SK-N-MC (cell line): Measurements from ENCODE around the gene ZNF343.
"Not testable (repeated sequence)": the region's sequence is repeated elsewhere in the genome, so short reads cannot be mapped to it uniquely, and the experiment has no call there.

Source experiments
- DNase-seq: peaks from one replicate; pipeline ENCODE4 v3.0.0-alpha.2; 2011; ENCODE audit warnings: low read depth, low spot score
- H3K27ac ChIP-seq: fragments of 200-600 bp; sonication (generic); 2 replicates; pipeline ENCODE4 v1.5.1; 2016; ENCODE audit warnings: mixed run types
- H3K36me3 ChIP-seq: fragments of 200-600 bp; sonication (generic); 2 replicates; pipeline ENCODE4 v1.6.1; 2017; ENCODE audit warnings: antibody characterized with exemption, low read length, mixed read lengths; ENCODE audit not compliant: insufficient read depth
- H3K4me3 ChIP-seq: fragments of 200-600 bp; sonication (generic); 2 replicates; pipeline ENCODE4 v1.5.1; 2016
- H3K9ac ChIP-seq: fragments of 200-600 bp; sonication (generic); 2 replicates; pipeline ENCODE4 v1.8.0; 2017; ENCODE audit warnings: mixed run types, mixed read lengths; ENCODE audit not compliant: insufficient read length
- H3K9me3 ChIP-seq: fragments of 200-600 bp; sonication (generic); 2 replicates; pipeline ENCODE4 v1.6.1; 2017; ENCODE audit warnings: low read depth, mild to moderate bottlenecking, antibody characterized with exemption, low read length, moderate library complexity, mixed read lengths
- EZH2 ChIP-seq: fragments of 200-600 bp; sonication (generic); IDR thresholded peaks from one replicate; pipeline ENCODE4 v1.6.1; 2017; ENCODE audit warnings: antibody characterized with exemption
- FOXP2 ChIP-seq: optimal IDR thresholded peaks from 2 replicates; pipeline ENCODE3; 2011; ENCODE audit warnings: mild to moderate bottlenecking, moderate library complexity; ENCODE audit not compliant: insufficient read depth; ENCODE audit errors: extremely low read length, control extremely low read depth
- POLR2AphosphoS5 ChIP-seq: IDR thresholded peaks from 2 replicates; pipeline ENCODE4 v1.6.1; 2012; ENCODE audit warnings: mild to moderate bottlenecking, low read depth, low read length, borderline replicate concordance

Gene ZNF343

DNA sequence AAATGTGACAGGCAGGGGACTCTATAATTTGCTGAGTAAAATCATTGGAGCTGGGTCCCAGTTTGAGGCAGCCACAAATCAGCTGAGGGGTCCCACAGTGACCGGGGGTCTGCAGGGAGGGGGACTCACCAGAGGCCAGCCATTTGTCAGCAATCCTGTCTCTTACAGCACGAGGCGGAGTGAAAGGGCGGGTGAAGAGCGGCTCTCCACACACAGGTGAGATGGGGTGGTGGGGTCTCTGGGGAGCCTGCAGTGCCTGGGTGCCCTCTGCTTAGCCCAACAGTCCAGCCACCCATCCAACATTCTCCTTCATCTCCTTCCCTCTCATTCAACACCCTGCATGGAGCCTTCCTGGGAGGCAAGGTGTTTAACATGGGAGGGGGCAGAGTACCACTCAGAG is 28.4 kb upstream of the ZNF343 start:
- Histone ChIP-seq H3K36me3 (no peaks in the 10 kb centered on the region), H3K27ac (no peak overlapping the region), H3K4me3 (no peak overlapping the region), H3K9me3 (no peaks in the 10 kb centered on the region), H3K9ac (no peak overlapping the region)
- DNase-seq: no peak
- TF ChIP-seq EZH2 (no peak), POLR2AphosphoS5 (no peak), FOXP2 (no peak)

DNA sequence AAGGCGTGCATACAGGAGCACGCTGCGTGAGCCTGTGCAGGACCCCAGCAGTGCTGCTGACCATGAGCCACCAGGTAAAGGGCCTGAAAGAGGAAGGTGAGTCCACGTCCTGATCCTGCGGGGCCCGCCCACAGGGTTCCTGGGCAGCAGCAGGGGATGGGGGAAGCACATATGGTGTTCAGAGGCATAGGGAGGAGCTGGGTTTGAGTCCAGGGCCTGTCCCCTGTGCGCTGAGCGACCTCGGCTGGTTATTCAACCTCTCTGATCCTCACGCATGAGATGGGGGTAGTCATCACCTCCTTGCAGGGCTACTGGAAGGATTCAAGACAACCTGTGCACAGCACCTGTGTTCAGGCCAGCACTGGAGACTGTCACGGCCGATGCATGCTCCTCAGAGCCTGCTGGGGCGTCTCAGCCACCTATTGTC is 27.9 kb upstream of the ZNF343 start, which contains the start of gene TMC2:
TSS of gene TMC2 (plus strand) at position 14 of the 427 bp plus-strand sequence. CDS start at position 63, 49 bp downstream.
- Histone ChIP-seq H3K9me3 (no peaks in the 10 kb centered on the region), H3K27ac (no peak within 1 kb of the TSS), H3K9ac (no peak within 1 kb of the TSS), H3K36me3 (no peaks in the 10 kb centered on the region), H3K4me3 (no peak within 1 kb of the TSS)
- no peak for DNase-seq
- TF ChIP-seq POLR2AphosphoS5 (no peak), EZH2 (no peak), FOXP2 (no peak)

DNA sequence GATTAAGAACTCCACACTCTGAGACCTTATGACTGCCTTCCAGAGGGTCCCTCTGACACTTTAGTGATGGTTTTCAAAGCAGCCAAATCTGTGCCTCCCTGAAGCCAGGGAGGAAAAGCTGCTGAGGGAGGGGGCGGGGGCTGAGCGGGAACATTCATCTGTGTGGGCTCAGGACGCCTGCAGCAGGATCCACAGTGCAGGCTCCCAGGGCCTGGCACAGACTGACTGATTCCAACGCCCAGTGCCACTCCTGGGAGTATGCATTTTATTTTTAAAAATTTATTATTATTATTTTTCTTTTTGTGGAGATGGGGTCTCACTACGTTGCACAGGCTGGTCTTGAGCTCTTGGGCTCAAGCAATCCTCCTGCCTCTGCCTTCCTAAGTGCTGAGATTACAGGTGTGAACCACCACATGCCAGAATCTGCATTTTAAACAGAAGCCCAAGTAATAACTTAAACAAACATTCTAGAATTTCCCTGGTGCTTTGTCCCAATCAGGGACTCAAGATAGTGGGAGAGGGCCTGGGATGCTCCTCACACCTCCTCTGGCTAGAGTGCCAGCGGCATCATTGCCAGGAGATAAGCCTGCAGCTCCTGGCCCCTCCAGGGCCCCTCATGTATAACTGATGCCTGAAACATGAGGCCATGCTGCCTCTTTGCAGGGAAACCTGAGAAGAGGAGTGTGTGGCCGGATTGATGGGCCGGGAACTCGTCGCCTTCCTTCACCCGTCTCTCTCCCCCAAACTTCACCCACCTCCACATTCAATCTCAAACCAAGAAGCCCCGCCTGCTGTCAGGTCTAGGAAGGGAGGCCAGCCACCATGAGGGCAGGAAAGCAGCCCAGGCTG is 27.2 kb upstream of the ZNF343 start:
- no peak overlapping the region for H3K27ac ChIP-seq
- H3K9me3 ChIP-seq: no peaks in the 10 kb centered on the region
- H3K9ac ChIP-seq: no peak overlapping the region
- no peak for DNase-seq
- TF ChIP-seq EZH2: no peak
- no peak for TF ChIP-seq FOXP2
- no peak for TF ChIP-seq POLR2AphosphoS5
- H3K36me3 ChIP-seq: no peaks in the 10 kb centered on the region
- no peak overlapping the region for H3K4me3 ChIP-seq

GRCh38 chr20:2533118-2533517 is 24.4 kb upstream of the ZNF343 start:
- H3K27ac ChIP-seq: no peak overlapping the region
- H3K9me3 ChIP-seq: no peaks in the 10 kb centered on the region
- H3K36me3 ChIP-seq: no peaks in the 10 kb centered on the region
- no peak for DNase-seq
- no peak for TF ChIP-seq EZH2
- no peak for TF ChIP-seq POLR2AphosphoS5
- no peak for TF ChIP-seq FOXP2
- no peak overlapping the region for H3K4me3 ChIP-seq
- H3K9ac ChIP-seq: no peak overlapping the region

DNA sequence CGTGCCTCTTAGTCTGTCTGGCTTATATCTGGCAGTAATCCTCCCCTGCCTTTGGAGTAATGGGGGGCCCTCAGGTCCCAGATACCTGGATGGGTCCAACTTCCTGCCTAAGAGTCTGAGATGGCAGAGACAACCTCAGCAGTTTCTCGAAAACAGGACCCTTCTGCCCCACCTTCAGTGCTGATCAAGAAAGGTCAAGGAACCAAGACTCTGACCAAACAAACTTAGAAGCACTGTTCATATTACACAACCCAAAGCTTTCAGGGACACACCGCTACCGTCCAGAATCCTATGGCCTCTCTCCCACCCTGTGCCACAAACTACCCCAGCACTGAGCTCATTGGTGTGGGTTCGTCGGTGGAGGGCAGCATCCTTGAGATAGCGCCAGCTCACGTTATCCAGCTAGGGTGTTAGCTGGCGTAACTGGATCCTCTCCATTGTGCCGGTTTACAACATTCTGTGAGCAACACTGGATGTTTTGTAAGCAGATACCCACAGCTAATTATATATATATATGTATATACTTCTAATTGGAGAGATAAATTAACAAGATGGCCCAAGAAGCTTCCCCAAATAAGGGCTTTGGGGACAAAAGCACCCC is 20.1 kb upstream of the ZNF343 start:
- Histone ChIP-seq H3K4me3 (no peak overlapping the region), H3K9ac (no peak overlapping the region), H3K27ac (no peak overlapping the region), H3K36me3 (no peaks in the 10 kb centered on the region), H3K9me3 (no peaks in the 10 kb centered on the region)
- TF ChIP-seq POLR2AphosphoS5 (no peak), FOXP2 (no peak), EZH2 (no peak)
- no peak for DNase-seq

GRCh38 chr20:2527762-2528161 is 19.0 kb upstream of the ZNF343 start:
- no peaks in the 10 kb centered on the region for H3K9me3 ChIP-seq
- TF ChIP-seq FOXP2 (no peak), POLR2AphosphoS5 (no peak), EZH2 (no peak)

DNA sequence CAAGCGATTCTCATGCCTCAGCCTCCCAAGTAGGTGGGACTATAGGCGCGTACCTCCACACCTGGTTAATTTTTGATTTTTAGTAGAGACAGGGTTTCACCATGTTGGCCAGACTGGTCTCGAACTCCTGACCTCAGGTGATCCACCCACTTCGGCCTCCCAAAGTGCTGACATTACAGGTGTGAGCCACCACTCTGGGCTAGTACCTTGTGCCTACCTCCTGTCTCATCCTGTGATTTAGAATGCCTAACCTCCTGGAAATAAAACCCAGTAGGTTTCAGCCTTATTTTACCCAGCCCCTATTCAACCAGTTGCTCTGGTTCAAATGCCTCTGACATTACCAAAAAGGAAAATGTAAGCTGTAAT is 17.5 kb upstream of the ZNF343 start:
- DNase-seq, H3K36me3 ChIP-seq, H3K9ac ChIP-seq, H3K4me3 ChIP-seq, H3K27ac ChIP-seq, H3K9me3 ChIP-seq: not testable (repeated sequence)

More at GRCh38 chr20:2527762-2528161, 19.0 kb upstream of the ZNF343 start:
- H3K4me3 ChIP-seq: no peak overlapping the region
- H3K36me3 ChIP-seq: no peaks in the 10 kb centered on the region
- no peak for DNase-seq
- H3K27ac ChIP-seq: no peak overlapping the region
- H3K9ac ChIP-seq: no peak overlapping the region

GRCh38 chr20:2524709-2525506 is 16.2 kb upstream of the ZNF343 start:
- no peak for DNase-seq
- TF ChIP-seq POLR2AphosphoS5 (peak; percentile 39; the same call in 1 of the 2 replicates), FOXP2 (no peak)
- peak overlapping the region; percentile 78; the same call in 1 of the 2 replicates for H3K27ac ChIP-seq
- H3K4me3 ChIP-seq: peak overlapping the region; percentile 89
- H3K9ac ChIP-seq: peak overlapping the region; percentile 93
- no peaks in the 10 kb centered on the region for H3K9me3 ChIP-seq
- no peaks in the 10 kb centered on the region for H3K36me3 ChIP-seq
